ENCODE results near the gene MEGF10. TPM values are rescaled to one million over a fixed set of nuclear protein-coding genes. Genes with fewer than 3 reads are reported as not detected.

The MEGF10 gene
- total RNA-seq, 1 experiment from 2014 or later, result not detected

DNA sequence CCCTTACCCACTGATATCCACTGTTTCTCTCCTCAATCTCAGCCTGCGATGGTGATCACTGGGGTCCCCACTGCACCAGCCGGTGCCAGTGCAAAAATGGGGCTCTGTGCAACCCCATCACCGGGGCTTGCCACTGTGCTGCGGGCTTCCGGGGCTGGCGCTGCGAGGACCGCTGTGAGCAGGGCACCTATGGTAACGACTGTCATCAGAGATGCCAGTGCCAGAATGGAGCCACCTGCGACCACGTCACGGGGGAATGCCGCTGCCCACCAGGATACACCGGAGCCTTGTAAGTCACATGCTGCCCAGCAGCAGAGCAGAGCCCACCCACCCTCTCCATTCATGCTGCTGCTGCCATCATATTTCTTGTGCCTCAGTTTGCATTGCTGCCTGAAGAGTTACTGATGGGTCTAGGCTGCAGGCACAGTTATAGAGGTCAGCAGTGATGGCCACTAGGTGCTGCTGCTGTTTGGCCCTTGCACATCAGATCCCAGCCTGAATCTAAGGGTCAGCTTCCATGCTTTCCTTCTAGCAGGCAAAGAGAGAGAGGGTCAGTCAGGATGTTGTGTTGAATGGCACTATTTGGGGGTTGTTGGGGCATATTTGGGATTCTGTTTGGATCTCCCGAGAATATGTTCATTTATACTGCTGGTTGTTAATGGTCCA, 106.0 kb downstream of the MEGF10 start:
- no peak overlapping the region for H3K4me3 ChIP-seq (ENCODE audit: low read length)
- H3K27ac ChIP-seq (ENCODE audit: low read length), result no peak overlapping the region
- H3K9ac ChIP-seq (ENCODE audit: low read length), result no peak overlapping the region
- no peaks in the 10 kb centered on the region for H3K9me3 ChIP-seq (ENCODE audit: low read length)
- H3K4me2 ChIP-seq (ENCODE audit: low read depth, low read length, poor library complexity, severe bottlenecking), result no peak overlapping the region
- no peaks in the 10 kb centered on the region for H3K36me3 ChIP-seq (ENCODE audit: insufficient read depth, low read length)
- H3K4me1 ChIP-seq (ENCODE audit: low read length), result no peaks in the 10 kb centered on the region
- H4K20me1 ChIP-seq (ENCODE audit: insufficient read depth, low read depth, low read length), result no peaks in the 10 kb centered on the region
- no peak for DNase-seq
- H3K9me2 ChIP-seq (replicated peaks; ENCODE audit: insufficient read depth, low read length), result no peaks in the 10 kb centered on the region
- H2AFZ ChIP-seq (ENCODE audit: low read length), result no peak overlapping the region
- peaks cover 3% of the 10 kb centered on the region; the same call in 1 of the 2 replicates for H3K27me3 ChIP-seq (ENCODE audit: low read length)
- H3K79me2 ChIP-seq (ENCODE audit: low read length), result no peaks in the 10 kb centered on the region

DNA sequence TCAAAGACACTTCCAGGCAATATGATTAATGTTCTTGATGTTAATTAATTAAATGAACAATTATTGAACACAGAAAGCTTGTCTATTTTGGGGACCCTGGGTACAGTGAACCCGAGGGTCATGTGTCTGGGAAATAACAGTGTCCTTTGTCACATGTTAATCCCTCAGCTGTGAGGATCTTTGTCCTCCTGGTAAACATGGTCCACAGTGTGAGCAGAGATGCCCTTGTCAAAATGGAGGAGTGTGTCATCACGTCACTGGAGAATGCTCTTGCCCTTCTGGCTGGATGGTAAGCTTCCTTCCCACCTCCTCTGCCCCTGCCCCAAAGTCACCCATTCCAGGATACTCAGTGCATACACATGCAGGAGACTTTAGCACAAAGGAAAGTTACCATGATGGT, 107.9 kb downstream of the MEGF10 start:
- Histone ChIP-seq H3K27ac (ENCODE audit: low read length) (no peak overlapping the region), H3K4me2 (ENCODE audit: low read depth, low read length, poor library complexity, severe bottlenecking) (no peak overlapping the region), H2AFZ (ENCODE audit: low read length) (no peak overlapping the region), H3K9me3 (ENCODE audit: low read length) (no peaks in the 10 kb centered on the region), H3K9ac (ENCODE audit: low read length) (no peak overlapping the region), H3K4me3 (ENCODE audit: low read length) (no peak overlapping the region), H3K4me1 (ENCODE audit: low read length) (no peaks in the 10 kb centered on the region), H3K36me3 (ENCODE audit: insufficient read depth, low read length) (no peaks in the 10 kb centered on the region), H3K79me2 (ENCODE audit: low read length) (no peaks in the 10 kb centered on the region), H4K20me1 (ENCODE audit: insufficient read depth, low read depth, low read length) (no peaks in the 10 kb centered on the region), H3K27me3 (ENCODE audit: low read length) (no peaks in the 10 kb centered on the region; the same call in 1 of the 2 replicates), H3K9me2 (replicated peaks; ENCODE audit: insufficient read depth, low read length) (no peaks in the 10 kb centered on the region)
- DNase-seq, result no peak

DNA sequence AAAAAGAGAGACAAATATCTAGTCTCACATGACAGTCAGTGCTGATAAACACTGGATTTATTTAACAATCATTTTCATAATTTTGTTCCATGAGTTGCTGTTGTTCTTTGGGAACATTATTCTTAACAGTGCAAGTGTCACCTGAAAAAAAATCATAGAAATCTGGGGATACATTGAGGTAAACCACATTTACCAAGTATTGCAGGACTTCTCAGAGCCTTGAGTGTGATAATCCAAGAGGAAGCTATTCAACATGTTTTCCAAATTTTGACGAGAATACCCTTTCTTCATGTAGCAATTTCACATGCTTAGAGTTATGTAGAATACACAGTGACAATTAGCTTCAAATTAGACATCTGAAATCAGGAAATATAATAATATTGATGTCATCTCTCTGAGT, 108.5 kb downstream of the MEGF10 start:
- H3K79me2 ChIP-seq (ENCODE audit: low read length), result no peaks in the 10 kb centered on the region
- H4K20me1 ChIP-seq (ENCODE audit: insufficient read depth, low read depth, low read length), result no peaks in the 10 kb centered on the region

DNA sequence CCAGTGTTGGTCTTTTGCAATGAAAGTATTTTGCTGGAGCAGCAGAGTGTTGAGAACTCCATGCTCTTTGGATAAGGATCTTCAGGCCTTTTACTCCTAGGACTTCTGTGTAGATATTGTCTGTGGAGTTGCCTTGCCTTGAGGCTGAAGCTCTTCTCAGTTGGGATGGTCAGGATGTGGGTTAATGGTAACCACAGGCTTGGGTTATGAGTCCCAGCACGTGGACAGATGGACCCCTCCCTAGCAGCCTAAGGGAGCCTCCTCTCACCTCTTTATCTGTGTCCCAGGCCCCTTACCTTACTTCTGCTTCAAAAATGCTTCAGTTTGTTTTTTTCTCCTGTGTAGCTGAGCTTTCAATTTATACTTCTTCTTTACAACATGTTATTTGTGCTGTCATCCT, 109.9 kb downstream of the MEGF10 start:
- no peaks in the 10 kb centered on the region for H4K20me1 ChIP-seq (ENCODE audit: insufficient read depth, low read depth, low read length)
- no peaks in the 10 kb centered on the region for H3K36me3 ChIP-seq (ENCODE audit: insufficient read depth, low read length)
- no peak for DNase-seq
- H3K9me3 ChIP-seq (ENCODE audit: low read length), result no peaks in the 10 kb centered on the region
- no peak overlapping the region for H3K4me3 ChIP-seq (ENCODE audit: low read length)
- no peak overlapping the region for H3K4me2 ChIP-seq (ENCODE audit: low read depth, low read length, poor library complexity, severe bottlenecking)
- no peaks in the 10 kb centered on the region for H3K9me2 ChIP-seq (replicated peaks; ENCODE audit: insufficient read depth, low read length)
- H2AFZ ChIP-seq (ENCODE audit: low read length), result no peak overlapping the region
- H3K27ac ChIP-seq (ENCODE audit: low read length), result no peak overlapping the region
- H3K4me1 ChIP-seq (ENCODE audit: low read length), result no peaks in the 10 kb centered on the region
- H3K9ac ChIP-seq (ENCODE audit: low read length), result no peak overlapping the region
- H3K79me2 ChIP-seq (ENCODE audit: low read length), result no peaks in the 10 kb centered on the region
- H3K27me3 ChIP-seq (ENCODE audit: low read length), result no peaks in the 10 kb centered on the region

More for the DNA sequence above, 108.5 kb downstream of the MEGF10 start:
- H3K4me1 ChIP-seq (ENCODE audit: low read length), result no peaks in the 10 kb centered on the region
- H3K27ac ChIP-seq (ENCODE audit: low read length), result no peak overlapping the region
- no peak for DNase-seq
- H3K4me3 ChIP-seq (ENCODE audit: low read length), result no peak overlapping the region
- H2AFZ ChIP-seq (ENCODE audit: low read length), result no peak overlapping the region
- no peak overlapping the region for H3K9ac ChIP-seq (ENCODE audit: low read length)
- H3K4me2 ChIP-seq (ENCODE audit: low read depth, low read length, poor library complexity, severe bottlenecking), result no peak overlapping the region
- no peaks in the 10 kb centered on the region for H3K27me3 ChIP-seq (ENCODE audit: low read length)
- no peaks in the 10 kb centered on the region for H3K9me3 ChIP-seq (ENCODE audit: low read length)
- no peaks in the 10 kb centered on the region for H3K36me3 ChIP-seq (ENCODE audit: insufficient read depth, low read length)
- H3K9me2 ChIP-seq (replicated peaks; ENCODE audit: insufficient read depth, low read length), result no peaks in the 10 kb centered on the region

DNA sequence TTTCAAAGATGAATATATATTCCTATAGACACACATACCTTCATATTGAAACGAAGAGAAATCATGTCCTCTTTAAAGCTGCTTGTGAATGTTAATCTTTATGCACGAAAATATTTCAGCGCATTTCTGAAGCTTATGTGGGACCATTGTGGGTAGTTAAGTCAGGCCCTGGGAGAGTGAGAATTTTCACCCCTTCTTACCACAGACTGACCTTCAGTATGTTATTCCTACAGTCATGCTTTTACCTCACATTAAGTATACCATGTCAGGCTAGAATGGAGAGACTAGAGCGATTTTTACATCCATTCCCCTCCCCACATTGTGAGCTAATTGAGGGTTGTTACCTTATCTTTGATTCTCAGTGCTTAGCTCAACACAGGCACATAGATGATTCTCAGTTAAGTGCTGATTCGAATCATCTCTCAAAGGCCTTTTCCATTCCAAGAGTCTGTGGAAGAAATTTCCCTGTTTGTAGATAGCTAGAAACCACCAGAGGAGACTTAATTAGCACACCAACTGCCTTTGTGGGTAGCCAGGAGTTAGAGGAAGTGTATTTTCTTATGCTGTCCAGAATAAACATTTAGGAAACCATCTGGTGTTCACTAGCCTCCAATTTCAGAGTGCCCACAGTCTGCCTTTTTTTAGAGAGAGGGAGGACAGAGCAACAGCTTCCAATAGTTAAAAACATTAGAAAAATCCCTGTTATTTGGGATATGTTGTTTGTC, 110.5 kb downstream of the MEGF10 start:
- no peak for DNase-seq
- no peak overlapping the region for H2AFZ ChIP-seq (ENCODE audit: low read length)
- H3K4me1 ChIP-seq (ENCODE audit: low read length), result no peaks in the 10 kb centered on the region
- no peaks in the 10 kb centered on the region for H3K9me2 ChIP-seq (replicated peaks; ENCODE audit: insufficient read depth, low read length)
- no peak overlapping the region for H3K4me3 ChIP-seq (ENCODE audit: low read length)
- no peaks in the 10 kb centered on the region for H3K79me2 ChIP-seq (ENCODE audit: low read length)
- no peaks in the 10 kb centered on the region for H3K36me3 ChIP-seq (ENCODE audit: insufficient read depth, low read length)
- no peaks in the 10 kb centered on the region for H3K27me3 ChIP-seq (ENCODE audit: low read length)
- H3K9me3 ChIP-seq (ENCODE audit: low read length), result no peaks in the 10 kb centered on the region
- H4K20me1 ChIP-seq (ENCODE audit: insufficient read depth, low read depth, low read length), result no peaks in the 10 kb centered on the region
- H3K27ac ChIP-seq (ENCODE audit: low read length), result no peak overlapping the region
- H3K9ac ChIP-seq (ENCODE audit: low read length), result no peak overlapping the region
- H3K4me2 ChIP-seq (ENCODE audit: low read depth, low read length, poor library complexity, severe bottlenecking), result no peak overlapping the region

DNA sequence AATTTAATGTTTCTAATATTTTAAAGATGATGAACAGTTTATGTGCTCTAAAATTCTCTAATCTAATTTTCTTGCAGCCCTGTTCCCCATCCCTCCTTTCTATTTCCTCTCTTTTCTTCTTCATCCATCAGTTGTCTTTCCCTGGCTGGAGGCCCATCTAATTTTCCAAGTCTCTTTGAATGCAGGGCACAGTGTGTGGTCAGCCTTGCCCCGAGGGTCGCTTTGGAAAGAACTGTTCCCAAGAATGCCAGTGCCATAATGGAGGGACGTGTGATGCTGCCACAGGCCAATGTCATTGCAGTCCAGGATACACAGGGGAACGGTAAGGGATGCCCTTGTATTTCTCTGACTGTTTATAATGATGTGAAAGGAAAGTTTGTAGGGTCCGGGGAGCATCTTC, 111.8 kb downstream of the MEGF10 start:
- Histone ChIP-seq H3K4me3 (ENCODE audit: low read length) (no peak overlapping the region), H3K9me2 (replicated peaks; ENCODE audit: insufficient read depth, low read length) (no peaks in the 10 kb centered on the region), H3K9ac (ENCODE audit: low read length) (no peak overlapping the region), H3K4me1 (ENCODE audit: low read length) (no peaks in the 10 kb centered on the region), H4K20me1 (ENCODE audit: insufficient read depth, low read depth, low read length) (no peaks in the 10 kb centered on the region), H3K79me2 (ENCODE audit: low read length) (no peaks in the 10 kb centered on the region), H3K36me3 (ENCODE audit: insufficient read depth, low read length) (no peaks in the 10 kb centered on the region), H3K4me2 (ENCODE audit: low read depth, low read length, poor library complexity, severe bottlenecking) (no peak overlapping the region), H2AFZ (ENCODE audit: low read length) (no peak overlapping the region), H3K9me3 (ENCODE audit: low read length) (no peaks in the 10 kb centered on the region), H3K27me3 (ENCODE audit: low read length) (no peaks in the 10 kb centered on the region), H3K27ac (ENCODE audit: low read length) (no peak overlapping the region)
- DNase-seq, result no peak

DNA sequence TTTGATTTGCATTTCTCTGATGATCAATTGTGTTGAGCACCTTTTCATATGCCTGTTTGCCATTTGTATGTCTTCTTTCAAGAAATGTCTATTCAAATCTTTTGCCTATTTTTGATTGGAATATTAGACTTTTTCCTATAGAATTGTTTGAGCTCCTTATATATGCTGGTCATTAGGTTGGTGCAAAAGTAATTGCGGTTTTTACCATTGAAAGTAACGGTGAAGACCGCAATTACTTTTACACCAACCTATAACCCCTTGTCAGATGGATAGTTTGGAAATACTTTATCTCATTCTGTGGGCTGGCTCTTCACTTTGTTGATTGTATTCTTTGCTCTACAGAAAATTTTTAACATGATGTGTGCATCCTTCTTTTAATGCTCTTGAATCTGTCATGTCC, 113.6 kb downstream of the MEGF10 start:
- Histone ChIP-seq H3K4me2 (ENCODE audit: low read depth, low read length, poor library complexity, severe bottlenecking) (no peak overlapping the region), H3K9ac (ENCODE audit: low read length) (no peak overlapping the region), H3K27me3 (ENCODE audit: low read length) (no peaks in the 10 kb centered on the region), H3K4me3 (ENCODE audit: low read length) (no peak overlapping the region), H3K9me2 (replicated peaks; ENCODE audit: insufficient read depth, low read length) (no peaks in the 10 kb centered on the region), H3K9me3 (ENCODE audit: low read length) (no peaks in the 10 kb centered on the region), H3K79me2 (ENCODE audit: low read length) (no peaks in the 10 kb centered on the region), H3K27ac (ENCODE audit: low read length) (no peak overlapping the region), H4K20me1 (ENCODE audit: insufficient read depth, low read depth, low read length) (no peaks in the 10 kb centered on the region), H3K4me1 (ENCODE audit: low read length) (no peaks in the 10 kb centered on the region), H2AFZ (ENCODE audit: low read length) (no peak overlapping the region), H3K36me3 (ENCODE audit: insufficient read depth, low read length) (no peaks in the 10 kb centered on the region)
- no peak for DNase-seq

DNA sequence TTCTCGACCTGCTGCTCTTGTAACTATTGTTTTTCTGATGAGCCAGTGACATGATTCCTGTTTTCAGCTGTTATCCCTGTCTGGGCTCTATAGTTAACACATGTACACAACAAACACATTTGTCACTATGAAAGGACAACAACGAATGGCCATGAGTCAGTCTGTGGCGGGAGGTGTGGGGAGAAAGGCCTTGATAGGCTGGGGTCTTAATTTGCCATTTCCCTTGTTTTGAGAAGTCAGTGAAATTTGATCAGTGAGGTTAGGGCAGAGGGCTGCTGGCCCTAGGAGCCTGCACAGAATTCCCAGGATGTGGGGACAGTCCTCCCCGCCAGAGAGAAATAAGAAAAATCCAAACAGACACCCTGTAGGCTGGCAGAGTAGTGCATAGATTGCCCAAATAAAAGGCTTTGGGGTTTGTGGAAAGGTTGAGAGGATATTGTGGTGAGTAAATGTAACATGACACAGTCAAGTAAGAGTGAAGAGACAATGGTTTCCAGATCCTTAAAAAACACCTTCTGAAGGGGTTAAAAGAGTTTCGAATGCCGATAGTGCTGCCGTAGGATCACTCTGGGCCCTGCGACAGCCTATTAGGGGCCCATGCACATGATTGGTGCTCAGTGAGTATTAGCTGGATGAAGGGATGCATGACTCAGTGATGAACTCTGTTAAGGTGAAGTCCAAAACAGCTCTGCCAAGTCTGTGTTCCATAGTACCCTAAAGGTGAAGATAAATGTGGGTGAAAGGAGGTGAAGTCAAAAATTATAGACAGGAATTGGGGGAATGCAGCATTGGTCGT, 115.9 kb downstream of the MEGF10 start:
- no peak overlapping the region for H2AFZ ChIP-seq (ENCODE audit: low read length)
- no peak overlapping the region for H3K4me3 ChIP-seq (ENCODE audit: low read length)
- no peak for DNase-seq
- H3K9me2 ChIP-seq (replicated peaks; ENCODE audit: insufficient read depth, low read length), result no peaks in the 10 kb centered on the region
- H3K4me2 ChIP-seq (ENCODE audit: low read depth, low read length, poor library complexity, severe bottlenecking), result no peak overlapping the region
- no peaks in the 10 kb centered on the region for H3K27me3 ChIP-seq (ENCODE audit: low read length)
- H3K27ac ChIP-seq (ENCODE audit: low read length), result no peak overlapping the region
- H3K9me3 ChIP-seq (ENCODE audit: low read length), result no peaks in the 10 kb centered on the region
- H4K20me1 ChIP-seq (ENCODE audit: insufficient read depth, low read depth, low read length), result no peaks in the 10 kb centered on the region
- no peaks in the 10 kb centered on the region for H3K79me2 ChIP-seq (ENCODE audit: low read length)
- H3K36me3 ChIP-seq (ENCODE audit: insufficient read depth, low read length), result no peaks in the 10 kb centered on the region
- no peak overlapping the region for H3K9ac ChIP-seq (ENCODE audit: low read length)
- no peaks in the 10 kb centered on the region for H3K4me1 ChIP-seq (ENCODE audit: low read length)

Data from Karpas-422 (cell line).